Iris pigment epithelial cell (primary cell): Measurements from ENCODE around the gene SLC41A3.
"Not testable (repeated sequence)": the region's sequence is repeated elsewhere in the genome, so short reads cannot be mapped to it uniquely, and the experiment has no call there.

ENCODE experiments used
- DNase-seq: peaks from one replicate; pipeline ENCODE4 v3.0.0-alpha.2; 2011; ENCODE audit warnings: low read depth

The SLC41A3 gene

DNA sequence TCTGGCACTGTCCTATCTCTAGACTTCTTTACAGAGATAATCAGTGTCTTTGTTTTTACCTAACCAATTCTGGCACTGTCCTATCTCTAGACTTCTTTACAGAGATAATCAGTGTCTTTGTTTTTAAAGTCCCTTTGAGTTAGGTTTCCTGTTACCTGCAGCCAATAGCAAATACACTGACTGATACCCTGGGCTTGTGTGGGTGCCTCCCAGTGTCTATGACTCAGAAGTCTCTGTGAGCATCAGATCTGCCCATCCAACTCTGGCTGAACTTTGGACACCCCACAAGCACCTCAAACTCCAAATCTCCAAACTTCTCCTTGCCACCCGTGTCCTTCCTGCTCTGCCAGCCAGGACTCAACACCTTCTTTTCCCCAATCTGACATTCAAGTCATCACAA lies 30.4 kb downstream of the SLC41A3 start:
- peak; percentile 41 for DNase-seq

DNA sequence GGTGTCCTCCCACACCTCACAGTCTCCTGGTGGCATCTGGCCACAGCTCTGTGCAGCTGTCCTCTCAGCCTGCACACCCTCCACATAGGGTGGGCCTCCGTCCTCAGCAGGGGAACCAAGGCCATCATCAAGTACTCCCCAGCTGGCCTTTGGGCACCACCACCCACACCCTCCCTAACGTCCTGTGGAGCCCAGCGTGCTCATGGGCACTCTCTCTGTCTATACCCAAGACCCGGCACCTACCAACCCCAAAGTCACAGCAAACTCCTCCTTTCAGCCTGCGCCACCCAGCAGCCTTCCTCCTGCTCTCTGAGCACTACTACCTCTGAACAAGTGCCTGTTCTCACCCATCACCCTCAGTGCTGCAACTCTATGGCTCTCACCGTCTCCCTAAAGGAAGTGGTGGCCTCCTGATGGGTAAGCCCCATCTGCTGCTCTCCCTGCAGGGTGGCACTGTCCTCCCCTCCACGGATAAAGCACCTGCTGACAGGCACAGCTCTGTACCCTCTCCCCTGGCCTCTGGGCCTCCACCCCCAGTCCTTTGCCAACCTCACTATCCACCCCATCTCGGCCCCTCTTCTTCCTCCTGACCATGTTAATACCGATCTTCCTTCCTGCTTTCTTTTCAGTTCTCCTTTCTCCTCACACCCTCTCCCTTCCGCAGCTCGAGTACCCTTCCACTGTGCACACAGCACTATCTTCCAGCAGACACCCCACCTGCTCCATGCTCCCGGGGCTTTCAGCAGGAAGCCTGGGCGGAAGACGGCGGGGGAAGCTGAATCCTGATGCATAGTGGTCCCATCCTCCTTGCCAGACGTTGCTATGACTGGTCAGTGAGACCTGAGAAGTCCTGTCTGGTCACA lies 31.5 kb downstream of the SLC41A3 start:
- no peak for DNase-seq

DNA sequence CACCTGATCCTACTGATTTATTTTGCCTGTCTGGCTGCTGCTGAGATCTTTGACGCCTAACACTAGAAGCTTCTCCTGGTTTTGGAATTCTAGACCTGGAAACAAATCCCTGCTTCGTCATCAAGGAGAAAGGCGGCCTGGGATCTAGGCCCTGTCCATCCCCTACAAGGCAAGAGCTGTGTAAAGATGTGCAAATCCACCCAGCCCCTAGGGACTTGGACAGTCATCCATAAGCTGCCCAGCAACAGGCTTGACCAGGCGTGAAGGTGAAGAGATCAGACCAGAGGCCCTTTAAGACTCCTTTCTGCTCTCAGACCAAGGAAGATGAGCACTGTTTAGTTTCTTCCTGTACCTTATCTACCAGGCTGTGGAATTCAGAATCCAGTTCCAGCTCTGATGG lies 32.2 kb downstream of the SLC41A3 start:
- DNase-seq, result no peak

DNA sequence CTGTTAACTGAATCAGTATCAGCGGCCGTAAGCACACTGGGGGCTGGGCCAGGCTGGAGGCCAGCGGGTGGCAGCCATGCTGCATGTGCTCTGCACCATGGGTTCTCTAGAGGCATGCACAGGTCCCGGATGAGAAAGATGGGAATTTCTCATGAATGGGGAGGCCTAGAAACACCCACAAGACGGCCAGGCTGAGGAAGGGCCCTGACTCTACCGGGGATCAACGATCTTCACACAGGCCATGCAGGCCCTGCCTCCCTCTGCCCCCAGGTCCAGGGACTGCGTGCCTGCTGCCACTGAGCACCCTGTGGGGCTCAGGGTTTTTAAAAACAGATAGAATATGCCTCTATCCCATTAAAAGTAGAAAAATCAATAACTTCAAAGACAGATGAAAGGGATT lies 32.7 kb downstream of the SLC41A3 start:
- DNase-seq, result no peak

DNA sequence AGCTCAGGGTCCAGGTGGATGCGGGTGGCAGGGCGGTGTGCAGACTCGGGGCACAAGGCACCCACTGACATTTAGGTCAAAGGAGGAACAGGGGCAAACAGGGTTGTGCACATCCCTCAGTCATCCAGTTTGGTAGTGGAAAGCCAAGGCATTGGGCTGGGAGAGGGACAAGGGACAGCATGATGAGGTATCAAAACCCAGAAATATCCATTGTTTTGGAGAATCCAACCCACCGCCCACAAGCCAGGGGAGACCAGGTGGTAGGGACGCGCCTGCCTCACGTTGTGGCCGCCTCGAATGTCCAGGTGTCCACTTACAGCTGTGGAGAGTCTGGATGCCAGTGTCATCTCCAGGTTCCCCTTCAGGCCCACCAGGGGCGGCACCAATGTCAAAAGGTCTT lies 33.3 kb downstream of the SLC41A3 start:
- DNase-seq, result no peak

DNA sequence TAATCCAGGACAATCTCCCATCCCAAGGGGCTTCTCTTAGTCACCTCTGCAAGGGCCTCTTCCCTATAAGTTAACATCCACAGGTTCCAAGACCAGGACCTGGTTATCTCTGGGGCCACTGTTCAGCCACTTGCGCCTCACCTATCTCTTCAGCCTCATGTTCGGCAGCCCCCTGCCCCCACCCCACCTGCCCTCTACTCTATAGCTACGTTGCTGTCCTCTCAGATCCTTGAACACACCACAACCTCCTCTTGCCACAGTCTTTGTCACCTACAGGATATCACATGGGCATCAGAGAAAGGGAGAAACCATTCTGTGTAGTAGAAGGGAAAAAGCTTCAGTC lies 33.9 kb downstream of the SLC41A3 start:
- DNase-seq, result no peak

DNA sequence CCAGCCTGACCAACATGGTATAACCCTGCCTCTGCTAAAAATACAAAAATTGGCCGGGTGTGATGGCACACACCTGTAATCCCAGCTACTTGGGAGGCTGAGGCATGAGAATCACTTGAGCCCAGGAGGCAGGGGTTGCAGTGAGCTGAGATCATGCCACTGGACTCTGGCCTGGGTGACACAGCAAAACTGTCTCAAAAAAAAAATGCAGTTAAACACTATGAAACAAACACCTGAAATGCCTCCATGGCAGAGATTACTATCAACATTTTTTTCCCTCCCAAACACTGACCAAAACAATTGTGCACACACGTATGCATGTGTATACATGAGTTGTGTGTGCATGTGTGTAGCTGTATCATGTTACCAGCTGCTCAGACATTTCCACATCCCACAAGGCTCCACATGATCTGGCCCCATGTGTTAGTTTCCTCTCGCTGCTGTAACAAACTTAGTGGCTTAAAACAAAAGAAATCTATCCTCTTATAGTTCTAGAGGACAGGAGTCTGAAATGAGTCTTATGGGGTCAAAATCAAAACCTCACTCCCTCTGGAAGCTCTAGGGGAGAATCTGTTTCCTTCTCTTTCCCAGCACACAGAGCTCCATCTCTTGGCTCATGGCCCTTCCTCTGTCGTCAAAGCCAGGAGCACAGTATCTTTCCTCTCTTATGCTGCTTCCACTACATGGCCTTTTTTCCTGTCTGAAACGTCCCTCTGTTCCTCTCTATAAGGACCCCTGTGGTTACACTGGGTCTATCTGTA lies 34.5 kb downstream of the SLC41A3 start:
- DNase-seq, result no peak

DNA sequence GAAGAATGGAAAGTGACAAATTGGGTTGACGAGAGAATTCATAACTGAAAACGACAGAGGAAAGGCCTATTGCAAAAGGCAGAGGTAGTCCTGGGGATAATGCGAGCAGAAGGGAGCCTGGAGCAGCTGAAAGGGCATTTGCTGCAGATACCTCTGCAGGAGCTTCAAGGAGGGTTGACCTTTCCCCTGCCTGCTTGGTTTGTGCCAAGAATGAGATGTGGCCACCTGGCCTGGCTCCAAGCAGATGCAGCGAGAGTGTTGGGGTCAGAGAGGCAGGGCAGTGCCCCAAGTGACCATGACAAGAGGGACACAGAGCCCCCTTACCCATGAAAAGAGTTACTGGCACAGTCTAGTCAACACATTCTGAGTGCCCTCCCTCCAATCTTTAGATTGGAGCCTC lies 43.5 kb downstream of the SLC41A3 start:
- no peak for DNase-seq

DNA sequence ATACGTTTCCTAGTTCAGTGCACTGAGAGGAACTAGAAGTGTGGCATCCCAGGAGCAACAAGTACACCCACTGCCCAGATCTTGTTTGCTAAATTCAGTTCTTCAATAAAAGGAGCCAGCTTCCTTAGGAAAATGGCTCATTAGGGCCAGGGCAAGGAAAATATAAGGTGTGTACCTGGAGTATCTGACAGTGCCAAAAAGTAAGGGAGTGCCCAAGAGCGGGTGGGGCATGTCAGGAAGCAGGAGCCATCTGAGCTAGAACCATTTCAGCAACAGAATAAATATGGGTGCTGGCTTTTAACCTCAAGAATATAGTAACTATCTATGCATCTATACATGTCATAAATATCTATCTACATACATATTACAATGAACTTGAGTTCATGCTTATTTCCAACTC lies 44.1 kb downstream of the SLC41A3 start:
- no peak for DNase-seq

DNA sequence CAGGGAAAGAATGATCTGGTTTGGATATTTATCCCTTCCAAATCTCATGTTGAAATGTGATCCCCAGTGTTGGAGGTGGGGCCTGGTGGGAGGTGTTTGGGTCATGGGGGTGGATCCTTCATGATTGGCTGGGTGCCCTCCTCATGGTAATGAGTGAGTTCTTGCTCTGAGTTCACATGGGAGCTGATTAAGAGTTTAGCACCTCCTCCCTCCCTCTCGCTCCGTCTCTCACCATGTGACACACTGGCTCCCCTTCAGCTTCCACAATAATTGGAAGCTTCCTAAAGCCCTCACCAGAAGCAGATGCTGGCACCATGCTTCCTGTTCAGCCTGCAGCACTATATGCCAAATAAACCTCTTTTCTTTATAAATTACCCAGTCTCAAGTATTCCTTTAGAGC lies 45.1 kb downstream of the SLC41A3 start:
- DNase-seq, result not testable (repeated sequence)

DNA sequence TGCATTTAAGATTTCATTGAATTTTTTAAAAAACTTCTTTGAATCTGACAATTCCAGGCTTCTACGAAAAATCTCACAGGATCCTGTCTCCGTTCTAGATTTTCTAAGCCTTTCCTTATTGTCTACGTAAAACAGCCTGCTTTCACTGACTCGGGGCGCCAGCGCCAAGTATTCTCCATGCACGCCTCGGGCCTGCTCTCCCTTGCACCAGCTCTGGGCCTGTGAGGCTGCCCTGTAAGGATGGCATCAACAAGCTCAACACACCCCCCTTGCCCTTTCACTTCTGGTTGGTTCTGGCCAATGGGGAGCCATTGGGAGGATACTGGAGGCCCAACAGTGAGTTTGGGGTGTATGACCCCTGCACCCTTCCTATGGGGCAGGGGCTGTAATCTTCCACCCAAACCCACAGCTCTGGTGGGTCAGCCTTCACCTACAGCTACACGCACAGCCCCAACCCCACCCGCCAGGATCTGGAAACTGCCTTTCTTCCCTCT lies 47.8 kb downstream of the SLC41A3 start:
- no peak for DNase-seq

DNA sequence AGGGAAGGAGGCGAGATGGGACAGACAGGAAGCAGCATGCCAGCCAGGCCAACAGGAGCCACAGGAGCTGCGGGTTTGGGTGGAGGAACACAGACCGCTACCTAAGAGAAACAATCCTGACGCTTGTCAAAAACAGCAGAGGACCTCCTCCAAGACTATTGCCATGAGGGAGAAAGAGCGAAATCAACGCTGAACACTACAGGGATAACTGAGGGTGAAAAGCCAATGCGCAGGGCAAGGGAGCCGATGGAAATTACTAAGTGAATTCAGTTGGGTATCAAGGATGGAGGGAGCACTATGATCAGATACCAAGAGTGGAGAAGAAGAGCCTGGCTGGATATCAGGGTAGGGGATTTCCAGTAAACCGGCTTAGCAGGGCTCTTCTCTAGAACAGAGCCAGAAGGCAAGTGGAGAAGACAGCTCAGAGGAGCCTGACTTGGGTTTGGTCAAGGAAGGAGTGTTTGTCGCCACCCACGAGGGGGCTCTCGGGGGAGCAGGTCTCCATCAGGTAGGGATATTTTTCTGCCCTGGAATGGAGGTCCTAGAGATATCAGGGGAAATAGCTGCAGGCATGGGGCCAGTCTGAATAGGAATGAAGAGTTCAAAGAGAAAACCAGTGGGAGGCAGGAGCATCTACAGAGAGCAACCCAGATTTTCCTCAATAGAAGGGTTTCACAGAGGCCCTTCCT lies 48.4 kb downstream of the SLC41A3 start:
- no peak for DNase-seq

DNA sequence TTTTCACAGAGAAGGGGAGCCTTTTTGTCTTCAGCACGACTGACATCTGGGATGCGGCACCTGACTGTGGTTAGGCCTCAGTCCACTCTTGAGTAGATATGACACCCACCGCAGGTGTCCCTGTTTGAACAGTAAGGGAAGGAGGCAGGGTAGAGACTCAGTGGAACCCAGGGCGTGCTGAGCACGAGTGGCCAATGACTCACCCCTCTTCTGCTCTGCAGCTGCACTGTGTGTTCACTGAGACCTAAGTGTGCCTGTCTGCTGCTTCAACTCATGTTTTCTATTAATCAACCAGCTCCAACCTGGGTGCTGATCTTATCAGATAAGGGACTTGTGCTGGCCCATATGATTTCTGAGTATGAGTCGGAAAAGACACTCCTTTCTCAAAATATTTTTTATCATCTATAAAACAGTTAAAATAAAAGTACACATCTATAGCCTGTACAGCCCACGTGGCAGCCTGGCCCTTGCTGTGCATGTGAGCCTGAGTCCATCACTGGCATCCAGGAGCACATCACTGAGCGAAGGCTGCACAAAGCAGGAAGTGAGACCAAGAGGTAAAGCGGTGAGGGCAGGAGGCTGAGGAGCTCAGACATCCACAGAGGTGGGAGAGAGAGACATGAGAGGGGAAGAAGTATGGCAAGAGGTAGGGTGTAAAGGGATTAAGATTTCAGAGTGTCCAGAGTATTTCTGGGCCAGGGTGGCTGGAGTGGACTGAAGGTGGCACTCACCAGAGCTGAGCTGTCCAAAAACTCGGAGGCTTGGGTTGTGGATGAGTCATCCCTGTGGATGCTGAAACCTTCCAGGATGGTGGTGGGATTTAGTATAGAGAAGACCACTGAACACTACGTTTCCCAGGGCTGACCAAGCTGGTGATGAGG lies 49.2 kb downstream of the SLC41A3 start:
- peak; percentile 44 for DNase-seq

DNA sequence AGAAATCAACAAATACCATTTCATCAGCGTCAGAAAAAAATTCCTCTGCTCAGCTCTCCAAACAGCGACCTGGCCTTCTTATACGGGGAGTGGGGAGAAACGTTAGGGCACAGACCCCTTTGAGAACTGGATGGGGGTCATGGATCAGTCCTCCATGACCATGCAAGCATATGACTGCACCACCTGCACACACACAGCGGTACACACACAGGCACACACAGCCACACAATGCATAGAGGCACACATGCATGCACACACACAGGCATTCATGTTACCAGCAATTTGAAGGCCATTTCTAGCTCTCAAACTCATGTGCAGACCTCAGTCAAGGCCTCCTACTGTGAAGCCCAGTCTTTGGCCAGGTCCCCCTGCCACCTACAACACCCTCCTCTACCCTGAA lies 50.2 kb downstream of the SLC41A3 start:
- no peak for DNase-seq

DNA sequence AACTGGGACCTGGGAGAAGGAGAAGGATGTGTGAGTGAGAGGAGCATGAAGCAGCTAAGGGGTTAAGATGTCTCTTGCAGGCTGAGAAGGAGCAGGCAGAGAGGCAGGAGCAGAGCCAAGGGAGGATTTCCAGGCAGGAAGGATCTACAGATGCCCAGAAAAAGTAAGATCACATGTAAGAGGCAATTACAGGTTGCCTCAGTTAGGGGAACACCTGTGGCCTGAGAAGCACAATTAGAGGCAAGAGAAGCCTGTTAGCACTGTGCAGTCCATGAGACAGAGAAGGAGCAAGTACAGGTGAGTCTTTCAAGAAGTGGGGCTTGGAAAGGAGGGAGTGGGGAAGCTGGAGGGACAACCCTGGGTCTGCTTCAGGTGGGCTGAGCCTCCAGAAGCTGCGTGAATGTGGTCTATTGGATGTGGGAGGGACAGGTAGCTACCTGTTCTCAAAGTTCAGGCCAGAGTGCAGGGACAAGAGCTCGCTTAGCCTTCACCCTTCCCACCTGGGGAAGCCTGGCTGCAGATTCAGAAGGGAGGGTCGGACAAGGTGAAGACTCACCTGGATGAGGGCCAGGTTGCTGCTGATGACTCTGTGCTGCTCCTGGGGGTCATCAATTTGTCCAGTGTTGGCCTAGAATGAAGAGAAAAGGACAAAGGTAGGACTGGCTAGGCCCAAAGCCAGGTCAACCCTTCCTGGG lies 50.7 kb downstream of the SLC41A3 start:
- DNase-seq, result no peak

DNA sequence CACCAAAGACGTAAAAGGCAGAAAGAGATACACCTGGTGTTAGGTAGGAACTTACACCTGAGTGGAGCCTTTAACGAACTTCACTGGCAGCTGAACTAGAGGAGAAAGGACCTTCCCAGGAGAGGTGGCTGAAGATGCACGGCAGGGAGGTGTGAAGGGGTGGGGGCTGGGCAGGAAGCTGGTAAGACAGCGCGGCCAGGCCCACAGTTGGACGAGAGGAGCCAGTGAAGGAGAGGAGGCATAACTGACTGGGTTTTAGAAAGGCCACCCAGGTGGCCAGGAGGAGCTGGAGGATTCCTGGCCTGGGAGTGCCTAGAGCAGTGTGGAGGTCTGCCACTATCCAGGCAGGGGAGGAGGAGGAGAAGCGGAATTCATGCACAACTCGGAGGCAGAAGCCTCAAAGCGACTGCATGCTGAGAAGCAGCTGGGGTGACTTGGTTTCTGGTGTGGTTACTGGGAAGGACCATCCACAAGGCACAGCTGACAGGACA lies 51.9 kb downstream of the SLC41A3 start:
- DNase-seq, result no peak

DNA sequence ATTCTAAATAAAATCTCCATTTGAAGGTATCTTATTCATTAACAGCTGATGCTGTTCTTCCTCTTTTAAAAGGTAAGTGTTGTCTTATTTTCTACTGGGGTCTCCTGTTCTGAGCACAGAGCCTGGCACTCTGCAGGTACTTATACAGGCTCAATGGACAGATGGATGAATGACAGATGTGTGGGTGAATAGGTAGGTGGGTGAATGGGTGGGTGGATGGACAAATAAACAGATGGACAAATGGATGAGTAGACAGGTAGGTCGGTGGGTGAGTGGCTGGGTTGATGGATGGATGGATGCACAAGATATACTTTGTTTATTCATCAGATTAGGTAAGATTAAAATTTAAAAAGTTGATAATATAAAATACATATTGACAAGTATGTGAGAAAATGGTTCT lies 53.5 kb downstream of the SLC41A3 start:
- no peak for DNase-seq

DNA sequence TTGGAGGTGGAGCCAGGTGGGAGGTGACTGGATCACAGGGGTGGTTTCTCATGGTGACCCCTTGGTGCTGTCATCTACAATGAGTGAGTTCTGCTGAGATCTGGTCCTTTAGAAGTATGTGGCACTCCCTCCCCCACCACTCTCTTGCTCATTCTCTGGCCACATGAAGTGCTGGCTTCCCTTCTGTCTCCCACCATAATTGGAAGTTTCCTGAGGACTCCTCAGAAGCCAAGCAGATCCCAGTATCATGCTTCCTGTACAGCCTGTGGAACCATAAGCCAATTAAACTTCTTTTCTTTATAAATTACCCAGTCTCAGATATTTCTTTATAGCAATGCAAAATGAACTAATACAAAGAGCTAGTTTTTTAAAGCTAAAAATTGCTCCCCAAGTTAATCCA lies 54.7 kb downstream of the SLC41A3 start:
- DNase-seq, result no peak

DNA sequence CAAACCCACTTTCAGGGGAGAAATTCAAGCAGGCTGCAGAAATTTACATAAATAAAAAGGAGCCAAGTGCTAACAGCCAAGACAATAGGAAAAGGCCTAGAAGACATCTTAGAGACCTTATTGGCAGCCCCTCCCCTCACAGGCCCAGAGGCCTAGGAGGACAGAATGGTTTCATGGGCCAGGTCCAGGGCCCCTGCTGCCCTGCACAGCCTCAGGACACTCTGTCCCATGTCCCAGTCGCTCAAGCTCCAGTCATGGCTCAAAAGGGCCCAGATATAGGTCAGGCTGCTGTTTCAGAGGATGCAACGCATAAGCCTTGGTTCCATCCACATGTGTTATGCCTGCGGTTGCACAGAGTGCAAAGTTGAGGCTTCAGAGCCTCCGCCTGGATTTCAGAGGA lies 55.8 kb downstream of the SLC41A3 start:
- DNase-seq, result no peak

DNA sequence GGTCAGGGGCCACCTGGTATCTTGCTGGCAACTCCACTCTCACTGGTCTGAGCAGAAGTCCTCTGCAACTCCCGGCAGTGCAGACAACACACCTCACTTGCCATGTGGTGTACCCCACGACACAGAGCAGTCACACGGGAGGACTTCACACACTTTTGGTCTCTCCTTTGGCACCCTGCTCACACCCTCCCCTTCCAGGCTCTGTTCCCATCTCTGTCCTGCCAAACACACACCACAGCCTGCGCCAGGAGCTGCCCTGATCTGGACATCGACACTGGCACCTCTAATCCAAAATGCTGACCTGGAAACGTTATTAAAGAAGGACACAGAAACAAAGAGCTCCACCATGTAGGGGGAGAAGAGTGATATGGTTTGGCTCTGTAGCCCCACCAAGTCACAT lies 57.2 kb downstream of the SLC41A3 start:
- DNase-seq, result no peak

DNA sequence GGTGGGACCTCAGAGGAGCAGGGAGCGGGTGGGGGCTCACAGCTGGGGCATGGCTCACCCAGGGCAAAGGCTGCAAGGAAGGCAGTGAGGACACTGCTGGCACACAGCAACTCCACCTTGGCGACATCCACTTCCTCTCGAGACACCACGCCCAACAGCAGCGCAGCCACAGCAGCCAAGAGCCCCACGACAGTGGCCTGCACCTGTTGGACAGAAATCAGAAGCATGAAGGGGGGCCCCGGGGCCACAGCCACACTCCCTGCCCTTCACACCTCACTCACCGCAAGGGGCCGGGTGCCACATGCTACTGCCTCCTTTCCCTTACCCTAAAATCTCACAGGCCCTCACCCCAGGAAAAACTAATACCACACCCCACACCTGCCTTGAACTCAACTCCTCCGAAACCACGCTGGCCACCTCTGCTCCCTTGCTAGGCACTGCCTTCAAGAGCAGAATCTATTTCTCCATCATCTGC lies 57.6 kb downstream of the SLC41A3 start:
- no peak for DNase-seq
